ENCODE results near the gene B3GALT5.

The B3GALT5 gene

GRCh38 chr21:39604951-39605350 is 7.8 kb upstream of the B3GALT5 start:
- no peak for DNase-seq (ENCODE audit: low read depth in 2 of 2)

DNA sequence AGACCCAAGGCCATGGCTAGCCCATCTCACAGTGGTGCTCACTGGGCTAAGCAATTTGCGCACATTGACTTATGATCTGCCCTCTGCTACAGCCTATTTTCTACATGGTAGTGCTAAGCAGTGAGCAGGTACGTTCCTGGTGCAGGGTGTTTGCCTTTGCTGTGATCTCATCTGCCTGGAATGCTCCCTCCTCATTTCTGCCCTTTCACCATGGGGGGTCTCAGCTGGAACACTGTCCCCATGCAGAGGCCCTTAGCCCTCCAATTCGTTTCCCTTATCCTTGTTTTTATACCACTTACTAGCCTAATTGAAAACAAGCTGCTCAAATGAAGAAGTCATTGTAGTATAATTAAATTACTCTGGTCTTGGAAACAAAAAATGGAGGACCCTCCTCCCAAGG is 2.0 kb upstream of the B3GALT5 start:
- no peak for DNase-seq (ENCODE audit: low read depth in 2 of 2)

DNA sequence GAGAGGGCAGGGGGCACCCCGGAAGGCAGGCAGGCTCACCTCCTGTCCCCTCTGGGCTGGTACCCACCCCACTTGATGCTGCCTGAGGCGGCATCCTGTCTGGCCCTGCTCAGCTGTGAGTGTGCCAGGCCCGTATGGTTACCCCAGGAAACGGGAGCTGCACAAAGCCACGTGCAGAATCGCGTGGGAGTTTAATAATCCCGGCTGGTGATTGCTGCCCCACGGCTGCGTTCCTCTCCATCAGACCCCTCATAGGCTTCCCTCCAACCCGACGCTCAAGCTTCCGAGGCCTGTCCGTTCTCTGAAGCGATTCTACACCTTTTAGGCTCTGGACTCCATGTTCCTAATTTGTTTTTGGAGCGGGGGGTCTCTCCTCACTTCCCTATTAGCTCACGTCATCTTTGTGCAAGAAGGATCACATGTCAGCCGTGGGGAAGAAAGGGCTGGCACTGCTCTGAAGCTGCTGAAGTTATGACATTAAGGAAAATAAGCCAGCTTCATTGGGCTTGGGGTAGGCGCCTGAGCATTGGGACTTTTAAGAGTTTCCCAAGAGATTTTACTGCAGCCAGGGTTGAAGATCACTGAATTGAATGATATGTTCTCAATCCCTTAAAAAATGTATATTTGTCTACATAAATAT is 1.1 kb upstream of the B3GALT5 start:
- no peak for DNase-seq (ENCODE audit: low read depth in 2 of 2)

GRCh38 chr21:39613041-39613934 is 548 bp downstream of the B3GALT5 start:
- no peak for DNase-seq (ENCODE audit: low read depth in 2 of 2)

- DNase-seq (ENCODE audit: low read depth in 2 of 2), result no peak
Observed at GRCh38 chr21:39616211-39616772, 3.6 kb downstream of the B3GALT5 start.

DNA sequence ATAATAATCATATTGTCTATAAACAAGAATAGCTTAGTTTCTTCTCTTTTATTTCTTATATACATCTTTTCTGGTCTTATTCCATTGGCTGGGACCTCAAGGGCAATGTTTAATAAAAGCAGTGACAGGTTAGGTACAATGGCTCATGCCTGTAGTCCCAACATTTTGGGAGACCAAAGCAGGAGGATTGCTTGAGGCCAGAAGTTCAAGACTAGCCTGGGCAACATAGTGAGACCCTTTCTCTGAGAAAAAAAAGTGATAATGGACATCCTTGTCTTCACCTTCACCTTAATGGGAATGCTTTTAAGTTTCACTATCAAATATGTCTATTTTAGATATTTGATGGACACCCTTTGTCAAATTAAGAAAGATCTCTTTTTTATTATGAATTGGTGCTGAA is 8.1 kb downstream of the B3GALT5 start:
- DNase-seq (ENCODE audit: low read depth in 2 of 2), result no peak

DNA sequence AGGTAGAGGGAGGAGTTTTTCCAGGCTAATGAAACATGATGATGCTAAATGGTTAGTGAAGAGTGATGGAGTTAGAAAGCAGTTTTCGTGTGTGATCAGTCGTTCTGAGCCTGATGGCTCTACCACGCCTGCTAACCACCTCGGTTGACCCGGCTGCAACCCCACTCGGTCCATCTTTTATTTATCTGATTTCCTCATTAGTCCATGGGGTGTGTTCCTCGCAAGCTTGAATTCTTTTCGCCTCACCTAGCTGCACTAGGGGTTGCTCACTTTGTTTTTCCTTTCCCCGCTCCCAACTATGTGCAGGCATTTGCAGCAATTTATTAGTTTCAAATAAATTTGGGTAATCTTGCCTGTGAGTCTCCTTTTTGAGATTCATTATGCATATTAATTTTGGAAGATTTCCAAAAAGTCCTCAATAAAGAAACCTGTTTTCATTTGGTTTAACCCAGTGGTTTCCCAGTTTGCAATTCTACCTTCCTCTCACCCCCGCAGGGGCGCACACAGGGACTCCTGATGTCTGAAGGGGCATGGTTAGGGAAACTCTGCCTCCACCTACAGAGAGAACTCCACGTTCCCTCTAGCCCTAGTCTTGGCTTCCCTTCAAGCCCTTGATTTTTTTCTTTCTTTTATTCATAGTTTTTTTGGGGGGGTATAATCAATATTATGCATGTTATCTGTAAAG is 12.6 kb downstream of the B3GALT5 start:
- no peak for DNase-seq (ENCODE audit: low read depth in 2 of 2)

DNA sequence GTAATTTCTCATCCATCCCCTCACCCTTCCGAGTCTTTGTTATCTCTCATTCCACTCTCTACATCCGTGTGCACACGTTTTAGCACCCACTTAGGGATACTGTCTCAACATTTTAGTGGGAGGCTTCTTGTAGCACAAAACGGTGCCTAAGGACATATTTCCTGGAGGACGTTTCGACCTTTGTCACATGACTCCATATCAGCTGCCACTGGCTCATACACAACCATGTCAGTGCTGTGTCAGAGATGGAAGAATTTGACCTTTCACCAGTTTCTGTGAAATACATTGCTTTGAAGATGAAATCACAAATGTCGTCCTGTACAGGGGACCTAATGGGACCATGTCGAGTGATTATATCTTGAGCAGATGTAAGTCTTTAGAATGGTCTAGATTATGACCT is 15.6 kb downstream of the B3GALT5 start:
- DNase-seq (ENCODE audit: low read depth in 2 of 2), result no peak

DNA sequence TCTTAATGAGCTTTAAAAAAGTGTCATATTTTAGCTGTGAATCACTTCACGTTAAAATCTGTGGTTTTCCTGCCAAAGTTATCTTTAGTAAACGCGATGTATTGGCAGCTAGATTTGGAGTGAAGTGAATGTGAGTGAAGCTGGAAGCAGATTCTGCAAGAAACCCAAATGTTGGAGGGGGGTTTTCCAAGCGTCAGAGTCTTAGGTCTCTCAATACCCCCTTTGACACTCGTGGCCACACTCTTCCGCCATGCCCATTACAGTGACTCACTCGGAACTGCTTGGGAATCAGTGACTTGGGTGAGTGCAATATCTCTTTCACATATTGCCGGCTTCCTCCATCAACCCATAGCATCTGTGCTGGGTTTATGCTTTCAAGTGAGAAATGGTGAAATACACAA is 17.5 kb downstream of the B3GALT5 start:
- DNase-seq (ENCODE audit: low read depth in 2 of 2), result no peak

DNA sequence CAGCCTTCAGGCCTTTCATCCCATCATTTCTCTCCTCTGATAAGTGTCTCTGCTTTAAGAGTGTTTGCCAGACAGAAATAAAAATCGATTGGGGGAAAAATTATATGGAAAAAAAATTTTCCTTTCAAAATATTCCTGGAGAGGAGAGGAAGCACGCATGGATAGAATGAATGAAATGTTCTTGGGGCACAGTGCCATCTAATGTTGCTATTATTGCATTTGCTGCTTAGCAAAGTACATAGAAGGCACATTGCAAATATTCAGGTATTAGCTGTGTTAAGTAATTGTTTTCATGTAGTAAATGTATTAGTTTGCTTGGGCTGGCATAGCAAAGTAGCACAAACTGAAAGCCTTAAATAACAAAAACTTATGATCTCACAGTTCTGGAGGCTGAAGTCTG is 18.1 kb downstream of the B3GALT5 start:
- no peak for DNase-seq (ENCODE audit: low read depth in 2 of 2)

DNA sequence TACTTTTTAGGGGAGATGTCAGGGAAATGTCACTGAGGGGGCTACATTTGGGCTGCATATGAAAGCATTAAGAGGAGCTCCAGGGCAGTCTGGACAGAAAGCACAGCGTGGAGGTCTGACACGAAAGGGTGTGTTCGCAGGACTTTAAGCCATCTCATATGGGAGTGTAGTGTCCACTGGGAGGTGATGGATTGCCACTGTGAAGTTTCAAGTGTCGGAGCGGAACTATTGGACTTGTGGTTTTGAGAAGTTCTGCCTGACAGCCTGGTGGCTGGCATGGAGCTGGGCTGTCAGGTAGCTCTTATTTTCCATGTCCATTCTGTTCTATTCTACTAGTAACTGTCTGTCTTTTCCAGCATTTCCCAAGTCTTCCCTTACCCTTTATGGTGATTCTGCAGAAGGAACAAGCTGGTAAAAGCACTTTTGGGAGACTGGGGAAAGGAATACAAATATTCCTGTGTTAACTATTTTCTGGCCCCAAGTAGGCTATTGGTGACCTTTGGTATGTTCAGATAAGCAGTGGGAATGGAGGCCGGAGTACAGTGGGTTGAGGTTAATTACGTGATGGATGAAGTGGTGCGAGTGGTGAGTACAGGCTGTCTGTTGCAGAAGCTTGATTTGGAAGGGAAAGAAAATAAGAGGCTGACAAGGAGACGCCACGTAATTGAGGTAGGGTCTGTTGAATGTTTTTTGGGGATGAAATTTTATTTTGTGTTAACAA is 19.3 kb downstream of the B3GALT5 start:
- DNase-seq (ENCODE audit: low read depth in 2 of 2), result no peak

DNA sequence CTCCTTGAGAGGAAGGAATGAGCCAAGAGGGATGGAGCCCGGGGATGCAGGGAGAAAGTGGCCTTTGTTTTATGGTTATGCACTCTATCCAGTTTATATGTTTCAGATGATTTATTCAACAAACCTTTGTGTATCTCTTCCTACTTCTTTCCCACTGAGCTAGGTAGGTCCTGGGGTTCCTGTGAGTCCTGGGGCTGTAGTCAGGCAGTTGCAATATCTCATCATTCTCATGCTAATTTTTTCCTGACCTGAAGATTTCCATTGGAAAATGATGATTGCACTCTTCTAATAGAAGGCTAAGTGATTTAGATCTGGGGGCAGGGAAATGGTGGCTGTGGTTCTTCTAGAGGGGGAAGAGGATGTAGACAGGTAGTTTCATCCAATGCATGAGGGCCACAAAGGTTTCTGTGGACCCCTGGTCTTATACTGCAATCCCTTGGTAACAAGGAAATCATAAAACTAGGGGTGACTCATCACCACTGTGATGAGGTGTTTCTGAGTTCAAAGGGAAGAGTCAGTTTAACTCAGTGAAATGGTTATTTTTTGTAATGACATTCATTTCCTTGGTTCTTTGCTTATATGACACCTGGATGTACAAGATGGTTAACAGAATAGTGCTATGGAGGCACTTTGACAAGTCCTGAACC is 20.2 kb downstream of the B3GALT5 start:
- no peak for DNase-seq (ENCODE audit: low read depth in 2 of 2)

- no peak for DNase-seq (ENCODE audit: low read depth in 2 of 2)
Observed at GRCh38 chr21:39633770-39634181, 21.0 kb downstream of the B3GALT5 start.

DNA sequence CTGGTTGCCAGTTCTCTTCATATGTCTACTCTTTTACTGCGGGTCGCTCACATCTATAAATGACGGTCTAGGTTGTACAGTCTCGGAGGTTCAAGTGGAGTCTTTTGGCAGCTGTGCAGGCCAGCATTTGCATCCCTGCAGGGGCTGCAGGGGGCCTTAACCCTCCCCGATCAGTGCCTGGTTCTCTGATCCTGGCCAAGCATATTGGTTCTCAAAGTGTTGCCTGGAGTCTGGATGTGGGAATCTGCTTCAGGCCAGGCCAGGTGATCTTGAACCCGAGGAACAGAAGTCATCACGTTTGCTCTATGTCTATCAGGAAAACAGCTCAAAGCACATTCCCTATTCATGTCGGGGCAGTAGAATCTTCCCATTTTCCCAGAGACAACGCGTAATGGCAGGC is 21.8 kb downstream of the B3GALT5 start:
- DNase-seq (ENCODE audit: low read depth in 2 of 2), result no peak

GRCh38 chr21:39637197-39637970 is 24.6 kb downstream of the B3GALT5 start:
- no peak for DNase-seq (ENCODE audit: low read depth in 2 of 2)

DNA sequence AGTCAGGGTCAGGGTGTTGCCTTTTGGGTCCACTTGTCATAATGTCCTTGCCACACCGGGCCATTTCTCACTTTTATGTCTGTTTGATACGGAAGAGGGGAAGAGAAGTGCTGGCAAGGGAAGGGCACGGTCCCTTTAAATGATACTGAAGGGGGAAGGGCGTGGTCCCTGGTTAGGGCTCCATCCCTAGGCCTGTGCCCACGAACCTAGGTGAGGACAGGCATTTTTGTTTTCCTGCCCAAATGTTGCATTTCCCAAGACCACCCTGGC is 25.2 kb downstream of the B3GALT5 start:
- DNase-seq (ENCODE audit: low read depth in 2 of 2), result no peak

DNA sequence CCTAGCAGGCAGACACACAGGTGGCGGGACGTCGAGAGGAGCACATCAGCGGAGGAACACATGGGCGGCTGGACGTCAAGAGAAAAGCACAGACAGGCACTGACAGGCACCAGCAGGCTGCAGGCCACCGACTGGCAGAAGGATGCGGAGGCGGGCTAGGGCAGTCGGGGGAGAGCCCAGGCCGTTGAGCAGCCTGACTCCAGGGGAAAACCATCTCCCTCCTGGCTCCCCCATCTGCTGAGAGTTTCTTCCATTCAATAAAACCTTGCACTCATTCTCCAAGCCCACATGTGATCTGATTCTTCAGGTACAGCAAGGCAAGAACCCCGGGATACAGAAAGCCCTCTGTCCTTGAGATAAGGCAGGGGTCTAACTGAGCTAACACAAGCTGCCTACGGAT is 25.5 kb downstream of the B3GALT5 start:
- DNase-seq (ENCODE audit: low read depth in 2 of 2), result no peak

DNA sequence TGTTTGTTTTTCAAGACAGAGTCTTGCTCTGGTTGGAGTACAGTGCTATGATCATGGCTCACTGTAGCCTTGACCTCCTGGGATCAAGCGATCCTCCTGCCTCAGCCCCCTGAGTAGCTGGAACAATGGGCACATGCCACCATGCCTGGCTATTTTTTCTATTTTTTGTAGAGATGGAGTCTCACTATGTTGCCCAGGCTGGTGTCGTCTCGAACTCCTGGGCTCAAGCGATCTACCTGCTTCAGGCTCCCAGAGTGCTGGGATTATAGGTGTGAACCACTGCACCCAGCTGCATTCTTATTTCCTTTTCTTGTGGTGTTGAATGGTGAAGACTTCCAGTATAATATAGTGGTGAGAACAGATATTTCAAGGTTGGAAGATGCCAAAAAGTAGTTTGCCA is 28.0 kb downstream of the B3GALT5 start:
- no peak for DNase-seq (ENCODE audit: low read depth in 2 of 2)

- DNase-seq (ENCODE audit: low read depth in 2 of 2), result no peak
Observed at GRCh38 chr21:39641827-39642450, 29.2 kb downstream of the B3GALT5 start.

DNA sequence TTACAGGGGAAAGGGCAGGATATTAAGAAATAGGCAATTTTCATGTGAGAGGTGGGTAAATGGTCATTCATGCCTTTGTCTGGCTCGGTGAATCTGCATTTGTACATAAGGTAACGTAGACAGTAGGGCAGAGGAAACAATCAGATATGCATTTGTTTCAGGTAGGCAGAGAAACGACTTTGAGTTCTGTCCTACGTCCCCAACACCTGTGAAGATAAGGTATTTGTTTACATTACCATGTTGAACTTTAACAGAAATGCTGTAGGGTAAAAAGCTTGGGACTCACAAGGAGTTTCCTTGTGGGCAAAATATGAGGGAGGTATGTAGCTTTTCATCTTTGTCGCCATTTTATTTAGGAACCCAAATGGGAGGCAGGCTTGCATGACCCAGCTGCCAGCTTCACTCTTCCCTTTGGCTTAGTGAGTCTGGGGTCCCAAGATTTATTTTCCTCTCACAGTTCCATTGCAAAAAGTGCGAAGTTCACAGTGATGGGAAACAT is 31.4 kb downstream of the B3GALT5 start:
- no peak for DNase-seq (ENCODE audit: low read depth in 2 of 2)

Data from activated CD8-positive, alpha-beta memory T cell treated with anti-CD3 and anti-CD28 coated beads for 4 hours (primary cell).